ENCODE results near the gene GAS1.

The GAS1 gene, protein sequence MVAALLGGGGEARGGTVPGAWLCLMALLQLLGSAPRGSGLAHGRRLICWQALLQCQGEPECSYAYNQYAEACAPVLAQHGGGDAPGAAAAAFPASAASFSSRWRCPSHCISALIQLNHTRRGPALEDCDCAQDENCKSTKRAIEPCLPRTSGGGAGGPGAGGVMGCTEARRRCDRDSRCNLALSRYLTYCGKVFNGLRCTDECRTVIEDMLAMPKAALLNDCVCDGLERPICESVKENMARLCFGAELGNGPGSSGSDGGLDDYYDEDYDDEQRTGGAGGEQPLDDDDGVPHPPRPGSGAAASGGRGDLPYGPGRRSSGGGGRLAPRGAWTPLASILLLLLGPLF

DNA sequence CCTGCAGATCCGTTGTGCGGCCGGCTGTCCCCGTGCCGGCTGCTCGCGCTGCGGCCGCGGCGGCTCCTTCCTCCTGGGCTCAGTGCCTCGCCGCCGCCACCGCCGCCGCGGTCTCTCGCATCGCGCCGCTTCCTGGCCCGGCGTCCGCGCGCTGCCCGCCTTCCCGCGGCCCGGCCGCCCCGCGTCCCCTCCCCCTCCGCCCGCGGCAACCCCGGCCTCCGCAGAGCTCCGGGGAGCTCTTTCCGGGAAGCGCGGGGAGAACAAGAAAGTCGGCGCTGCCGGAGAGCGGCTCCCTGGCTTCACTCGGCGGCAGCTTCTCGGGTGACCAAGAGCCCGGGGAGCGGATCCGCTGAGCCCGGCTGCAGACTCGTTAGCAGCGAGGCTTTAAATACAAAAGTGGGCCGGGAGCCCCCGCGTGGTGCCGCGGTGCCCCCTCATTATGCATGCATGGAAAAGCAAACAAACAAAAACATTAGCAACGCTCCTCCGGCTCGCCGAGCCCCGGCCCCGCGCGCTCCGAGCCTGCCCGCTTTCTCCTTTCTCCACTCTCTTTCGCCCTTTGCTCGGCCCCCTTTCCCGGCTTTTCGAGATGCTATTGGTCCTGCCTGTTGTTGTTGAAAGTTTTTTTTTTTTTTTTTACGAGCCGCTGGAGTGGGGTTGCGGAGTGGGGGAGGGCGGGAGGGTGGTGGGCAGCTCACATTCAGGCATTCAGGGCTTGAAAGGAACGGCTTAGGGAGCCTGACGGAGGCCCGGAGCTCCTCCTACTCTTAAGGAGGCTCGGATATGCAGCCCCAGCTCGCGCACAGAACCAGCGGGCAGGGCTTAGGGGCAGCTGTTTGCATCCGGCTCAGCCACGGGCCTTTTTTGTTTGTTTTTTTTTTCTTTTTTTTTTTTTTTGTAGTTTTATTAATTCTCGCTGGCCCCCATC, at the start of gene GAS1:
Gene GAS1 (minus strand): TSS at position 361 of the 928 bp plus-strand sequence. CDS start 727 bp downstream, outside the sequence.
- DNase-seq: peak; percentile 76

DNA sequence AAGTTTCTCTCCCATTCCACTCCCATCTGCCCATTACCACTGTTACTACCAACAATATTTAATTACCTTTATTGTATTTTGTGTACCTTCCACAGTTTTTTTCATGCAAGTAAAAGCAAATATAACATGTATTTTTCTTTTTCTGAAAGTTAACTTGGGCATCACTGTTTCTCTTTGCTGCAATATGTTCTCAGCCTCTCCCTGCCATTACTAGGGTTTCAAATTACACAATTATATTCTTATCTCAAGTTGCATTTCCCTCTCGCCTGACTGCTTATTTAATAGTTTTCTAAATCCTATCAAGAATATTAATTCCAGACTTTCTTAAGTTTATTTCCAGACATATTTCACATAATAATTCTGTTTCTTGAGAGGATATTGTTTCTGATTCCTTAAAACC, 46.9 kb upstream of the GAS1 start:
- no peak for DNase-seq

DNA sequence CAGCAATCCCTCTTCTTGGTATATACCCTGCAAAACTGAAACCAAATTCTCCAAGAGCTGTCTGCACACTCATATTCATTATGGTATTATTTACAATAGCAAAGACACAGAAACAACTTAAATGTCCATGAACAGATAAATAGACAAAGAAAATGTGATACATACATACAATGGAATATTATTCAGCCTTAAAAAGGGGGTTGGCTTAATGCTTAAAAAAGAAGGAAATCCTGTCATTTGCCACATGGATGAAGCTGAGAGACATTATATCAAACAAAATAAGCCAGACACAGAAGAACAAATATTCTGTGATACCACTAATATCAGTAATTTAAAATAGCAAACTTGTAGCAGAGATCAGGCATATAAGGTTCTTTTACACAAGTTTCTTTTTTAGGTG, 46.5 kb upstream of the GAS1 start:
- DNase-seq: no peak

DNA sequence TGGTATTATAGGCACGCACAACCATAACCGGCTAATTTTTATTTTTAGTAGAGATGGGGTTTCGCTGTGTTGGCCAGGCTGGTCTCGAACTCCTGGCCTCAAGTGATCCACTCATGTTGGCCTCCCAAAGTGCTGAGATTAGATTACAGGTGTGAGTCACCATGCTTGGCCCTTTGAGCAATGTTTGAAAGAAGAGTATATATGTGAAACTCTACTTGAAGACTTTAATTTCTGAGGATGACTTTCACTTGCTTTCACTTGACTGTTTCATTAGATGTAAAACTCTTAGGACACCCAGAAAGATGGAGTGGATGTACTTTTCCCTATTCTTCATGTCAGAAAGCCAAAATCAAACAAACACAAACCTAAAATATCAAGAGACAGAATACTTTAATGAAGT, 43.8 kb upstream of the GAS1 start:
- no peak for DNase-seq

DNA sequence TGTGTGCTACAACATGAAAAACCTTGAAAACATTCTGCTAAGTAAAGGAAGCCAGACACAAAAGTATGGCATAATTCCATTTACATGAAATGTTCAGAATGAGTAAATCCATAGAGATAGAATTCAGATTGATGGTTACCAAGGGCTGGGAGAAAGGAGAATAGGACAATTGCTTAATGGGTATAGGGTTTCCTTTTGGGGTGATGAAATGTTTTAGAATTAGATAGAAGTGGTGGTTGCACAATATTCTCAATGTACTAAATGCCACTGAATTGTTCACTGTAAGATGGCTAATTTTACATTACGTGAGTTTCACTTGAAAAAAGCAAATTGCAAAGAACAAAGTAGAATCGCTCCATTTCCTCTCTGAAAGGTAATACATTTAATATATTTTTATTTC, 43.0 kb upstream of the GAS1 start:
- DNase-seq: no peak

DNA sequence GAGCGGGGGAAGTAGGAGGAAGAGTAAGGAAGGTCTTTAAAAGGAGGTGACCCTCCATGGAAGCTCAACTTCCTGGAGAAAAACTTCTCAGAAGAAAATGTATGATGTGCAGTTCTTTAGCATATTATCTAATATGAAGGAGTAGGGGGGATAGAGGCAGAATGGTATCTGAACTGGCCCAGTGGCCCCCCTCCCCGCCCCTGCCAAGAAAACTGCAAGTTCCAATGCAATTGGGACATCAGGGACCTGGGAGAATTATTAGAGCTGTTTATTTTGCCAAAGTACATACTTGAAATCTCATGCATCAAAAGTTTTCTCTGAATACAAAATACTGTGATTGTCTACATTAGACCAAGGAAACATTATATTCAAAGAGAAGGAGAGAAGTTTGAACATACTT, 40.6 kb upstream of the GAS1 start:
- DNase-seq: no peak

DNA sequence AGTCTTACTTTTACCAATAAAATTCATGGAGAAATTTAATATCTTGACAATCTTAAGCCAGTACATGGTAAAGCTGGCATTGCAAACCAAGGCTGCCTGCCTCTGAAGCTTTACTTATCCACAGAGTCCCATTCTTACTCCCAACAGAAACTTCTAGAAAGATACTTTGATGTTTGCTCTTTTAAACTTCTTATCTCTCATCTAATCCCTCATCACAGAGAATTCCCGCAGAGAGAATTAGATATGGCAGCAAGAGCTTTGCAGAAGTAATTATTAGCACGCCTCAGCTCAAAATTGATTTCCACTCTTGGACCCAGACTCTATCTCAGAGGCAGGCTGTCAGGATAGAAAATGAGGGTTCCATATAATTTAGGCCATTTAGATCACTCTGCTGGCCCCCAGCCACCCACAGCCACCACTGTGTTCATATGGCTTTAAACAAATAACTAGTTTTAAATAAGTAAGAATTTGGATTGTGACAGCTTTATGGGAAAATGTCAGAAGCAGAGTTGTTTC, 37.9 kb upstream of the GAS1 start:
- DNase-seq: no peak

DNA sequence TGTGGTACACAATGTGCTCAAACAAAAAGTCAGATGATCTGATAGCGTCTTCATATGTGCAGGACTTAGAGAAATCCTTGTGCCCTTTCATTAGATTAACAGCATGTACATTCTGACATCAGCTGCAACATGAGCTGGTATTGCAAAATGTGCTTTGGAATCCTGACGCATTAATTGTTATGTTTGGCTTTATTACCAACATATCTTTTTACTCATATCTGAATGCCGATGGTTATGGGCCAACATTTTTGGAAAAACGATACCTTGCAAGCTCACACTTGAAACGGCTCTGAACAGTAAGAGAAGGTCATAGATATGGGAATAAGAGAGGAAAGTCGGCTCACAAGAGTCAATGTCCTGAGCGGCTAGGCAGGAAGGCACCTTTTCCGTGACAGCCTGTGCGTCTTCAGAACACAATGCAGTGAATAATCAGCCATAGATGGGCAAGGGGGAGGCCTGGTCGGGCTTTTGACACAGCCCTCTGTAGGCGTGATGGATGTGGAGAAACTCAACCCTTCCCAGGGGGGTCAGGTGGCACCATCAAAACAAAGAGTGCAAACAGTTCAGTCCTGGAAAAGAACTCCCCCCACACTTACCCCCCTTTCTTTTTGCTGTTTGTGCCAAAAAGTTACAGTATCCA, 36.4 kb upstream of the GAS1 start:
- DNase-seq: no peak

DNA sequence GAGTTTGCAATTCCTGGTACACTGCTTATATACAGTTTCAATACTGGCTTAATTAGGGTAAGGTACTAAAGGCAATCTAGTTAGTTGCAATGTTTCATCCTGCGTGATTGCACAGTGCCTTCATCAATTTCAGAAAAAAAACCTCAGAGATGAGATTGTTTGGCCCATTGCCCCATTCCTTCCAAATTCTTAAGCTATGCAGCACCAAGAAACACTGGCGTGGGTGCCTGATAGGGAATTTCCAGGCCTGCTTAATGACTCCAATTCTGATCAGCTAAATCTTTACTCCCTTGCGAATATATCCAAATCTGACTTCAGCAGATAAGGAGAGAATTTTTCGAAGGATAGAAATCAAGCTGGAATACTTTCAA, 35.9 kb upstream of the GAS1 start:
- DNase-seq: no peak

DNA sequence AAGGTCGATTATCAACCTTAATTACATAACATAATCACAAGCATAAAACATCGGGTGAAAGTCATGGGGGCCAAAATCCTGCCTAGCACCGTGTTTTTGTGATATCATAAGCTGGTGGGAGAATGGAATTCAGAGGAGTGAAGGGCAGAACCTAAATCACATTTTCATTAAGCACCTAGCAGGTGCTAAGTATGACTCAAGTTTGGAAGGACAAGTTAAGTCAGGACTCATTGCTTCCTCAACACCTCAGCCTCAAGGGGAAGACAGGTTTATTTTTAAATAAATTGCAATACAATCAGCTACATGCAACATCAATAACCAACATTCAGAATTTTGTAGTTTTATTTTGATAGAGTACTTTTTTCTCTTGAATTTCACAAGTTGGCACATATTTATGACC, 33.5 kb upstream of the GAS1 start:
- no peak for DNase-seq

DNA sequence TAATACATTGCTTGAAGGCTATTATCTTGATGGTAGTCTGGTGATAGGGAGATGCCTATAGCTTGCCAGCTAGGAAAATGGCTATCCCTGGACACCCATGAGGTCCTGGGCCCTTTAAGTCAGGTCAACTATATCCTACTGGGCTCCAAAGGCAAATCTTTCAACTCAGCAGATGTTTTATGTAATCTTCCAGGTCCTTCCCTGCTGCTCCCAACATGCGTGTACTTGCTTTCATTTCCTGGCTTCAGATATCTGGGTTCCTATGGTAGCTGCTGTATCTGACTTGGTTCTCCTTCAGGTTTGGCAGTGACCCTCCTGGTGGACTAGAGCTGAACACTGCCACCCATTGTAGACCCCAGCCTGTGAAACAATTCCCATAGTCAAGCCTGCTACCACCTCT, 32.4 kb upstream of the GAS1 start:
- DNase-seq: no peak

DNA sequence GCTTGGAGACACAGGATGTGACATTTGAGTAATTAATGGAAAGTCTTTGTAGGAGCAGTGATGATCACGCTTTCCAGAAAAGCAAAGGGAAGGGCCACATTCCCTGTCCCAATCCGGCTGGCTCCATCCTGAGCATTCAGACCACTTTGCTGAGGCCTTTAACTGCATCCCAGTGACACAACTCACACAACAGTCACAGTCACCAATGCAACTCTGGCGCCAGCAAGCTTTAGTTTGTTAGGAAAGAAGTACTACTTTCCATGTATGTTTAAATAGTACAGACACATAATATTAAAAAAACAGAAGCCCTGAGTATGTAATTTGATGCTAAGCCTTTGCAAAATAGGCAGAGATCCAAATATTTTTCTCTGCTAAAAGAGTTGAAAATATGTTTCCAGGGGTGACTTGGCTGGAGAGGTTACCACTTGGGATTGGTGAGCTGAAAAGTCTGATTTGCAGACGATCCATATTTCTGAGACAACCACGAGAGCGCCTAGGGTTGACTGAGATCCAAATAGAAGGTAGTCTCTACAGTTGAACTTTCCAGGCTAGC, 31.7 kb upstream of the GAS1 start:
- DNase-seq: no peak

DNA sequence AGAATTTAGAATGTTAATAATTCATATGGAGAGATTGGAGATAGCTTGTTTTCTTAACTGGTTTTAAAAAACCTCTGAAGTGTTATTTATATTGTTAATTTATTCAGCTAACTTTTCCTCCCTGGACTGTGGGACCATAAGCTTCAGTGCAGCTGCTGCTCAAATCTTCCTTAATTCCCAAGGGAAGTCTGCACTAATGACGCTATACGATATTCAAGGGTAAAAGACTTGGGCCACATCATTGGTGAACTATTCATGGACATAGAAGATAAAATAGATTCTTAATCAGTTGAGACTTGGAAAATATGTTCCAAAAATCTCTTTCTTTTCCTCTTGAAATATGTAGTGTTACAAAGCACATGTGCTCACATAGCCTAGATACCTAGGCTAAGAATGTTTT, 31.1 kb upstream of the GAS1 start:
- DNase-seq: no peak

DNA sequence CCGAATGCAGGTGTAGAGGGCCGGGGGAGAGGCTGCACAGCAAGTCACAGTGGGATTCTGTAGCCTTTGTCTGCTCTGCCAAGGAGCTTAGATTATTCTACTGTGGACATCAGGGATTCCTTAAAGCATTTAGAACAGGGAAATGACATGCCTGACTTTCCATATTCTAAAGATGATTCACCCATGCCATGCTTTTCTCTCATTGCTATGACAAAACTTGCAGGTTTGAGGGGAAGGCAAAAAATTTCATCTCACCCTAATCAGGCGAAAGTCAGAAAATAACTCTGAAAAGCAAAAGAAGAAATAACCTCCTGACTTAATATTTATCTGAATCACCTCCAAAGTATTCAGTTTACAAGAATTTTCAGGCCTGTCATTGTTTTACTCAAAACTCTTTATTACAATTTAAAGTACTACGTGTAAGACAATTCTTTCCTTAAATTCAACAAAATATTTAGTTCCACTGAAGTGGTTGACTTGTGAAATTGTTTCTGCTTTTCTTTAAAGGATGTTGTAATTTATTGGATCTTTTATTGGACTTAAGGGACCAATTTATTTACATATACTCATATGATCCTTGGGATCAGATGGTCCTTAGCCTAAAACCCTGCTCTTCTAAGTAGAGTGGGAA, 30.0 kb upstream of the GAS1 start:
- DNase-seq: no peak

DNA sequence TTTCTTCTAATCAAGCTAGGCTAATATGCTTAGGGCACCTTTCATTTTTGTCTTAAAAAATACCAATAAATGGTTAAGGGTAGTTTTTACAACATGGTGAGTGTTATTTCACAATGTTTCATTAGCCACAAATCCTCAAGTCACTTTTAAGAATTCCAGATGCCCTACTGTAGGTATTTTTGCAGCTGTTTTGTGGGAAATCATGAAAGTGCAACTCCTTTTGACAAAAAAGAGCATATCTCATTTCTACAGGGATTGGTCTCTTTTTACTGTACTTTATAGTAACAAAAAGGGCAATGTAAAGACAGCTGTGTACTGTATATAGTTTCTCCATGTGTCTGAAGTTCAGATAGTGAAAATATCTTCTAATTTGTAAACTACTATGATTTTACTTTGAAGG, 28.3 kb upstream of the GAS1 start:
- no peak for DNase-seq

DNA sequence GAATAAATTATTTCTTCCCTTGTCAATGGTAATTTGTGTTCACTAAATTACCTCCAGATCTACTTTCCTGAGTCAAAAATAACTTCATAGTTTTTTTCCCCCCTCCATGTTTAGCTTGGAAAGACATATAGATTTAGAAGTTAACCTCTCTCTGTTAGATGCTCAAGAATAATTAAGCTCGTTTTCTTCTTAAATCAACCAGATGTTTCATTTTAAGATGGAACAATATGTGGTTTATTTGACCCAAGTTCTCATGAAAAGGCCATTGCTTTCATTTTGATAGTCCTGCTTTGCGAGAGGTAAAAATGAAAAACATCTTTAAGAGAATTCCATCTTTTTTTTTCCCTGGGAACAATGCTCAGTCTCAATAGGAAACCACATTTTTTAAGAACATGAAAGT, 27.7 kb upstream of the GAS1 start:
- DNase-seq: no peak

DNA sequence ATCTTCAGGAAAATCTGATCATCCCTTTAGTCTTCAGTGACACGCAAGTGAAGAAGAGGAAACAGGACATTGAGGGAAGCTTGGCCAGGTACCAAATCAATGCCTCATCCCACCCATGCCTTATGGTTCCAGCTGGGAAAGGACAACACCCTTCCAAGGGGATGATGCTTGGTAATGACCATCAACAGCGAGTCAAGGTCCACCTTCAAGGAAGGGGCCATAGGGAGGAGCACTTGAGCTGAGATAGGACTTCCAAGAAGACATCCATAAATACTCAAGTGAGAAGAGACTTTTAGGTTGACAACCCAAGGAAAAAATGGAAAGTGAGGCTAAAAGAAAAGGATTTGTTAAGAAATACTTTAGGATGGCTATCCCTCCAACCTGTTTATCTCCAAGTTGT, 27.1 kb upstream of the GAS1 start:
- DNase-seq: no peak

DNA sequence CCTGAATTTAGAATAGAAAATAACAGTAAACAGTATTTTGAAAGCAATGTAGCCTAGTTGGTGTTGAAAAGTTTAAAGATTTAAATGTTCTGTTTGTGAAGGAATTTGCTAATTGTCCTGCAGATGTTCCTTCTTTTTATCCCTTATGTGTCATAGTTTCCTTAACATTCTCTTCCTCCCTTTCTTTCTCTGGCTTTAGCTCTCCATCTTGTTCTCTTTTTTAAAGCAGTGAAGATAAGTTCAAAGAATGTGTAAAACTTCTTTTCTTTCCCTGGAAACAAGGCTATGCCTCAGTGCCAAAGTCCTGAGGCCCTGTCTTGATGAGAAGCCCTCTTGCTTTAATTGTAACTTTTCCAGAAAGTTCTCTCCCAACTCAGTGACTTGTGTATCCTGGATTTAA, 24.4 kb upstream of the GAS1 start:
- DNase-seq: no peak

DNA sequence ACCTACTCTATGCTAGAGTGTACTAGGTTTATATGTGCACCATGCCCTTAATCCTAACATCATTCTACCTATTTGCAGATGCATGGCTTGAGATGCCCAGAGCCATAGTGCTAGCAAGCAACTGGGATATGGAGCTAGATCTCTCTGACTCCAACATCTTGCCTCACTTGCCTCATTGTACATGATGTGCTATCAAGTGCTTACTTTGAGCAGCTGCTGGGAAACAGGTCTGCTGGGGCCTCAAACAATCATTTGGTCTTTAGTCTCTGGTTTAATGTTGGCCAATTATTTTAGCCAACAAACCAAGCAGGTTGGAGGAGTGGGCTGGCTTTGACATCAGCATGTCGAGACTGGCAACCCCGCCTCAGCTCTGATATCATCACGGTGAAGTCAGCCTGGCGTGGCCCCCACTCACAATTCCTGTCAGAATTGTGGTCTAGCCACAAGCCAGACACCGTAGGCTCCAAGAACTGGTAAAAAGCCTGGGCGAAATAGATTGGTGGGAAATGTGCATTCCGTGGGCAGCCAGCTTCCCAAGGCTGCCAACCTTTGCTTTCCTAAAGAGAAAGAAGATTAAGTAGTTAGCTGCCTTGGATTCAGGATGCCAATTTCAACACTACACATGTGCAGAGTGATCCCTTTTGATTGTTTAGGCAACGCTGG, 21.1 kb upstream of the GAS1 start:
- DNase-seq: no peak

DNA sequence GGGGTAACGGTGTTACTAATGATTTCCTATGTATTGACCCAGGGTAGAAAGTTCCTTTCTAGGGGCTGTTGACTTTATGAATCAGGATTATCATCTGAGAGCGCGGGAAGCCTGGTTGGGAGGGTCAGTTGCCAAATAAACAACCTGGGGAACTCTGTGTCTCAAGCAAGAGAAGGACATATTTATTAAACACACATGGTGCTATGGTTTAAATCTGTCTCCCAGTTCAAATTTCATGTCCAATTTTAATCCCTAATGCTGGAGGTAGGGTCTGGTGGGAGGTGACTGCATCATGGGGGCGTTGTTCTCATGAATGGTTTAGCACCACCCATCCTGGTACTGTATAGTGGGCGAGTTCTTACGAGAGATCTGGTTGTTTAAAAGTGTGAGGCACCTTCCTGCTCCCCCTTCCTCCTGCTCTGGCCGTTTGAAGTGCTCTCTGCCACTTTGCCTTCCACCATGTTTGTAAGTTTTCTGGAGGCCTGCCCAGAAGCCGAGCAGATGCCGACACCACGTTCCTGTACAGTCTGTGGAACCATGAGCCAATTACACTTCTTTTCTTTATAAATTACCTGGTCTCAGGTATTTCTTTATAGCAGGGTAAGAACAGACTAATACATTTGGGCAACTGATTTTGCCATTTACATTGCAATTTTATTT, 19.7 kb upstream of the GAS1 start:
- no peak for DNase-seq

DNA sequence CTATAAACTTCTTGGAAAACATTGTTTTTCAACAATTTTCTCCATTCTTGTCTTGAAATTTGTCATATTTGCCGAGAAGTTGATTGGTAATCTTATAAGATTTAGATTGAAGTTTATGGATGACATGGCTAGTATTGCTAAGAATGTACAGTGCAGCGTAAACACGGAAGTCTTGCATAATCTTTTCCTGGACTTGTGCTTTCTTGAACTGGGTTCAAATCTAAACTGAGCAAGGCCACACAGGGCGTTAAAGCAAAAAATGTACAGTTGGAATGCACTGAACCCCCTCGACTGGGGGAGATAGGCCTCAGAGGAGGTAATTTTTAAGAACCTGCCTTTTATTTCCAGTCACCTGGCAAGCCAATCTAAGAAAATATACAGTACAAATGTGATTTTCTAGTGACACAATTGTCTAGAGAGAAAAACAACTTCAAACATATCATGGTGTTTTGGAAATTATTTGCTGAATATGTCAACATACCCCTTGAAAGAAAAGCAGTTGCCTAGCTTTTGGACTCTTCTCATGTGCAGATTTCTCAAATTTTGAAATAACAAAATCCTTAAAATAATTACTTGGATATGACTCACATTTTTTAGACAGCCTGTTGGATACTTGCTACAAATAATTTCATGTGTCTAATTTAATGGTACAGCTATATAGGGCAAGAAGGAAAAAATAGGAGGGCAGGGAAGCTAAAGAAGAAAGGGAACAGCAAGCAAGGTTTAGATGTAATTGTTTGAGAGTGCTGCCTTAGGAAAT, 18.5 kb upstream of the GAS1 start:
- no peak for DNase-seq
